Medulla oblongata (tissue), 1 donor: ENCODE measurements around the gene INKA1.
"Not testable (repeated sequence)": the region's sequence is repeated elsewhere in the genome, so short reads cannot be mapped to it uniquely, and the experiment has no call there.

Source experiments
- DNase-seq: peaks from one replicate; pipeline ENCODE4 v3.0.0-alpha.2; 2015; ENCODE audit errors: extremely low spot score

The INKA1 gene

GRCh38 chr3:49802719-49803464 lies at the start of gene INKA1:
Gene INKA1, plus strand, starts transcription at chr3:49803261. Its CDS starts 132 bp downstream, at chr3:49803393.
- peak; percentile 92 for DNase-seq

GRCh38 chr3:49754536-49754935 lies 48.5 kb upstream of the INKA1 start:
- DNase-seq: no peak

DNA sequence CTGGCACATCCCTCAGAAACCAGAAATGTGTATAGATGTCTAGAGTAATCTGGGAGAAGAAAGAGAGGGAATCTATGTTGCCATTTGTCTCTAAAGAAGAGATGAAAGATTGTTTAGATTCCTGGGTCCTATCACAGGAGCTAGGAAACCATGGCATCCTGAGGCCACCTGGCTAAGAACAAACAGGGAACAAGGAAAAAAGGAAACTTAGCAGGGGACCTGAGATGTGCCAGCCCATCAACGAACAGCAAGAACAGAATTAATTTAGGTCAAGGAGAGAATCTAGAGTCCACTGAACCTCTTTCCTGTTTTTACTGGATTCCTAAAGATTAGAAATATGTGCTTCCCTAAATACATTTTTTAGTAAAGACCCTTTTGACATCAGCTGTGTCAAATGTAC lies 47.0 kb upstream of the INKA1 start:
- DNase-seq: no peak

DNA sequence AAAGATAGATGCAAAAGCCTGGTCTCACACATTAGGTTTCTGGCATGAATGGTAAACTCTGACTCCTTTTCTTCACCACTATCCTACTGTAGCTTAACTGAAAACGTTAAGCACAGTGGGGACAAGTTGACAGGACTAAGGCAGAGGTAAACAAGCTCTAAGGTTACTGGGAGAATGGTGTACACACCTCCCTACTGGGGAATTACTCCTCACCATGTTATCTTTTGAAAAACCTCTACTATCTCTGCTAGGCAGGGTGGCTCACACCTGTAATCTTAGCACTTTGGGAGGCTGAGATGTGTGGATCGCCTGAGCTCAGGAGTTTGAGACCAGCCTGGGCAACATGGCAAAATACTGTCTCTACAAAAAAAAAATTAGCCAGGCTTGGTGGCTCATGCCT lies 45.9 kb upstream of the INKA1 start:
- no peak for DNase-seq

GRCh38 chr3:49759226-49759625 lies 43.8 kb upstream of the INKA1 start:
- DNase-seq: no peak

DNA sequence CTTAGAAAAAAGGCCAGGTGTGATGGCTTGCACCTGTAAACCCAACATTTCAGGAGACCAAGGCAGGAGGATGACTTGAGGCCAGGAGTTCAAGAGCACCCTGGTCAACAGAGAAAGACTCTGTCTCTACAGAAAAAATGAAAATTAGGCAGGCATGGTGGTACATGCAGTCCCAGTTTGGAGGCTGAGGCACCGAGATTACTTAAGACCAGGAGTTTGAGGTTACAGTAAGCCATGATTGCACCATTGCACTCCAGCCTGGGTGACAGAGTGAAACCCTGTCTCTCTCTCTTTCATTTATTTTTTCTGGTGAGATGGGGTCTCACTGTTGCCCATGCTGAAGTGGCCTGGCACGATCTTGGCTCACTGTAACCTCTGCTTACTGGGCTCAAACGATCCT lies 41.4 kb upstream of the INKA1 start:
- no peak for DNase-seq

- DNase-seq: no peak
These were observed 39.1 kb upstream of the INKA1 start for GRCh38 chr3:49763981-49764380.

DNA sequence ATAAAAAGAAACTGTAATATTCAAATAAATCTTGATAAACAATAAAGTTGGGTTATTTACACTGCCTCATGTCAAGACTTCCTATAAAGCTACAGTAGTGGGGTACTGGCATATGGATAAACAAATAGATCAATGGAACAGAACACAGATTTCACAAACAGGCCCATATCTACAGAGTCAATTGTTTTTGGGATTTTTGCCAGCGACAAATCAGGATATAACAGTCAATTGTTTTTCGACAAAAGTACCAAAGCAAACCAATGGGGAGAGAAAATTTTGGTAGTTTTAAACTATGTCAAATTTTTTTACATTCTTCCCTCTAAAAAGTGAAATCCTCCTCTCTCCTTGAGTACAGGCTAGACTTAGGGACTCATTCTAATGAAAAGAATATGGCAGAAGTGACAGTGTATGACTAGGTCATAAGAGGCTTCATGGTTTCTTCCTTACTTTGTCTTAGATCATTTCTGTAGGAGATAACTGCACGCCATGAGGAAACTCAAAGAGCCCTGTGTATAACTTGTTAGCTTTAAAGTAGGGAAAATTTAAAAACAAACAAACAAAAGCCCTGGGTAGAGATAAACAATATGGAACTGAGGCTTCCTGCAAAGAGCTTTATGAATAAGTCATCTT lies 33.7 kb upstream of the INKA1 start:
- DNase-seq: no peak

DNA sequence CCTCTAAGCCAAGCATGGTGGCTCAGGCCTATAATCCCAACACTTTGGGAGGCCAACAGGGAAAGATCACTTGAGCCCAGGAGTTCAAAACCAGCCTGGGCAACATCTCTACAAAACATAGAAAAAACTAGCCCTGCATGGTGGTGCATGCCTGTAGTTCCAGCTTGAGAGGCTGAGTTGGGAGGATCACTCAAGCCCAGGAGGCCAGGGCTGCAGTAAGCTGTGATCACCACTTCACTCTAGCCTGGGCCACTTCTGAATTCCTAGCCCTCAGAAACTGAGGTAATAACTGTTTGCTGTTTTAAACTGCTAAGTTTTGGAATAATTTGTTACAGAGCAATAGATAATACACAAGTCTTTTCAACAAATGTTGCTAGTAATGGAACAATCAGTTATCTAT lies 33.1 kb upstream of the INKA1 start:
- DNase-seq: no peak

DNA sequence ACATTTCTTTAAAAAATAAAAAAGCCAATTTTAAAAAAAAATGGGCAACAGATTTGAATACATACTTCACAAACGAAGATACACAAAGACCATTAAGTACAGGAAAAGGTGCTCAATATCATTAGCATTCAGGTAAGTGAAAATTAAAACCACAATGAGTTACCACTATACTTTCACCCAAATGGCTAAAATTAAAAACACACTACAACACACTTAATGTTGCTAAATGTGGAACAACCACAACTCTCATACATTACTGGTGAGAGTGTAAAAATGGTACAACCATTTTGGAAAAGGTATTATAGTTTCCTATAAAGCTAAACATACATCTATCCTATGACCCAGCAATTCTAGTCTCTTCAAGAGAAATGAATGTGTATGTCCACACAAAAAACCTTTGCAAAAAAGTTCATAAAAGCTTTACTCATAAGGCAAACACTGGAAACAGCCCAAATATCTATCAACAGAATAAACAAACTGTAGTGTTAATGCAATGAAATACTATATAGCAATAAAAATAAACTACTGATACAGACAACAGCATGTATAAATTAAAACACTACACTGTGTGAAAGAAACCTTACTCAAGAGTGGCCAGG lies 31.6 kb upstream of the INKA1 start:
- no peak for DNase-seq

DNA sequence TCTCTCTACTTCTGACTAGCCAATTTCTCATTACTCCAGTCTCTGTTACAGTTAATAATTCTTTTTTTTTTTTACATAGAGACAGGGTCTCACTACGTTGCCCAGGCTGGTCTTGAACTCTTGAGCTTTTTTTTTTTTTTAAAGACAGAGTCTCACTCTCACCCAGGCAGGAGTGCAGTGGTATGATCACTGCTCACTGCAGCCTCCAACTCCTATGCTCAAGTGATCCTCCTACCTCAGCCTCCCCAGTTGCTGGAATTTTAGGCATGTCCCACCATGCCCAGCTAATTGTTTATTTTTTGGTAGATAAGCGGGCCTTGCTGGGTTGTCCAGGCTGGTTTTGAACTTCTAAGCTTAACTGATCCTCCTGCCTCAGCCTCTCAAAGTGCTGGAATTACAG lies 30.4 kb upstream of the INKA1 start:
- no peak for DNase-seq

DNA sequence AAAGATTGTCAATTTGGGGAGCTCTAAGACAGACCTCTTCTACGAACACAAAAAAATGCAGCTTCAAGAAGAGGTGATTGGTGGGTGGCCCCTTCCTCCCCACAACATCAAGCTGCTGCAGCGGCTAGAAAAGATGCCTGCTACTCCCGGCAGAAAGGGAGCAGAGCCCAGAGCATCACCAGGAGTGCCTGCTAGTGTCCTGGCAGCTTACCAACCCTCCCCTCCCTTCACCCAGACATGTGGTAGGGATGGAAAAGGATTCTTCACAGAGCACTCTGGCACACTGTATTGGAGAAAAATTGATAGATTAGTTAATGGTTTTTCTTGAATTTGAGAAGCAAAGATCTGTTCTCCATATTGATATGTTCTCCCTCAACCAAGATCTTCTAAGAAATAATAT lies 27.5 kb upstream of the INKA1 start:
- DNase-seq: peak; percentile 86

DNA sequence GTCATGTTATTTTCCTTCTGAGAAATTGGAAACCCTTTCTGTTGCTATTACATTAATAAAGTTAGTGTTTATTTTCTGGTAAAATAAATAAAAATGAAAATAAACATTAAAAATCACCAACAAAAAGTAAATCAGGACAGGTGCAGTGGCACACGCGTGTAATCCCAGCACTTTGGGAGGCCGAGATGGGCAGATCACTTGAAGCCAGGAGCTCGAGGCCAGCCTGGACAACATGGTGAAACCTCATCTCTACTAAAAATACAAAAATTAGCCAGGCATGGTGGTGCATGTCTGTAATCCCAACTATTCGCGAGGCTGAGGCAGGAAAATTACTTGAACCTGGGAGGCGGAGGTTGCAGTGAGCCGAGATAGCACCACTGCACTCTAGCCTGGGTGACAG lies 27.0 kb upstream of the INKA1 start:
- not testable (repeated sequence) for DNase-seq

- DNase-seq: no peak
These were observed 23.5 kb upstream of the INKA1 start for GRCh38 chr3:49779358-49780079.

GRCh38 chr3:49780080-49780974 lies 22.7 kb upstream of the INKA1 start:
- DNase-seq: peak; percentile 42

DNA sequence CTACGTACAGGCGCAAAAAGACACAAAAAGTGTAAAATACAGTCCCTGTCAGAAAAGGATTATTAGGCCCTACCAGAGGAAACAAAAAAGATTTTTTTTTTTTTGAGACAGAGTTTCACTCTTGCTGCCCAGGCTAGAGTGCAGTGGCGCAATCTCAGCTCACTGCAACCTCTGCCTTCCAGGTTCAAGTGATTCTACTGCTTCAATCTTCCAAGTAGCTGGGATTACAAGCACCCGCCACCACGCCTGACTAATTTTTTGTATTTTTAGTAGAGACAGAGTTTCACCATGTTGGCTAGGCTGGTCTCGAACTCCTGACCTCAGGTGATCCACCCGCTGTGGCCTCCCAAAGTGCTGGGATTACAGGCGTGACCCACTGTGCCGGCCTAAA lies 22.1 kb upstream of the INKA1 start:
- DNase-seq: not testable (repeated sequence)

GRCh38 chr3:49781415-49782199 lies 21.5 kb upstream of the INKA1 start:
- no peak for DNase-seq

DNA sequence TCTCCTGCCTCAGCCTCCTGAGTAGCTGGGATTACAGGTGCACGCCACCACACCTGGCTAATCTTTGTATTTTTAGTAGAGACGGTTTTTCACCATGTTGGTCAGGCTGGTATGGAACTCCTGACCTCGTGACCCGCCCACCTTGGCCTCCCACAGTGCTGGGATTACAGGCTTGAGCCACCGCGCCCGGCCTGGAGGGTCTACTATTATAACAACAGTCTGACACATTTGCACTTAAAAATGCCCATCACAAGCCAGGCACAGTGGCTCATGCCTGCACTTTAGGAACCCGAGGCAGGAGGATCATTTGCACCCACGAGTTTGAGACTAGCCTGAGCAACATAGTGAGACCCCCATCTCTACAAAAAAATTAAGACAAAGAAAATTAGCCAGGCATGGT lies 20.8 kb upstream of the INKA1 start:
- not testable (repeated sequence) for DNase-seq

DNA sequence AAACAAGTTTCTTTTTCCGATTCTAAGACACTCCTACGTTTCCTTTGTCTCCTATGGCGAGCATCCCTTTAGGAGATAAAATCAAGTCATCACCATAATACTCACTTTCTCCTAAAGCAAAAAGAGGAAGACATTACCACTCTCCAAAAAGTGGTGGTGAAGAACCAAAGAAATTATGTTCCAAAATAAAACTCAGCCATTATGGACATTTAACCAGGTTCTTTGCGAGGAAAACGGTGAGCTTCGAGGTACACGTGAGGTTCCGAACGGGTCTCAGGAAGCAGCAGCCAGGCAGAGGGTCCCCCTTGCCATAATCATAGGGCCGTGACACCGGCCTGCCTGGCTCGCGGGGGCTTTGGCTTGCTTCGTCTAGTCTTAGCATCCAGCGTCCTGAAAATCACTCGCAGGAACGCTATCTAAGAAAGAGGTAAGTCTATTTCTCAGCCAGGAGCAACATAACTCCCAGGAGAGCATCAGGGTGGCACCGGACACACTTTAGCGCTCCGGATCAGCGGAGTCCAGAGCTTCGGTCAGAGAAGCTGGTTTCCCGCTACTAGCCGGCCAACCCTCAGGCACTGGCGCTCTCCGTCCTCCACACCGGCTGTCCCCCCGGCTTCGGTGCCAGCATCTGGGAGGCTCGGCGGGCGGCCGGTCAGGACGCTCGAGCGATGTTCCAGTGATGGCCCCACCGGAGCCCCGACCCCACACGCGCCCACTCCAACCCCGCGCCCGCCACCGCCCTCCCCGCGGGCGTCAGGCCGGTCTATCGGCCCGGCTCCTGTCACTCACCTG lies 17.3 kb upstream of the INKA1 start:
- no peak for DNase-seq
